Dermis blood vessel endothelial cell (primary cell): ENCODE data around the gene PRKCZ. TPM values are rescaled to one million over a fixed set of nuclear protein-coding genes. Genes with fewer than 3 reads are reported as not detected.
A peak's percentile ranks its signal among the peaks of the same experiment; 100 is the strongest.

Experiments
- DNase-seq: peaks from one replicate; pipeline ENCODE4 v3.0.0; 2010
- total RNA-seq: library from RNA; depleted of rRNA; stranded (reverse); fragments of >200 nt; gene quantifications from 2 replicates; pipeline ENCODE4 v1.2.3, GENCODE V29; 2014

Gene PRKCZ
- total RNA-seq, 1 donor from 2014 or later = 22.8 TPM

DNA sequence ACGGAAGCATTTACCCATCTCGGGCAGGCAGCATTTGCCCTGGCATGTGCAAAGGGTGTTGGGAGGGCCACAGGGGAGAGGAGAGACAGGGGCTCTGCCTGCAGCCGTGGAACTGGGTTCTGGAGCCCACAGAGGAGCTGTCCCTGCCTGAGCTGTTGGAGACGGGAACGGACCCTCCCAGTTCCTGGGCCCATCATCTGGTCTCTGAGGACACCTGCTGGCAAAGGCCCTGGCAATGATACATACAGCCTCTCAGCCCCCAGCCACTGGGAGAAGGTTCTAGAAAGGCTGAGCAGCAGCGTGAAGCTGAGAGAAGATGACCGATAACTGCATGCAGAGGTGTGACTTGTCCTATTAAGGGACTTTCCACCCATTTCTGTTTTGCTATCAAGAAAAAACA, 113.0 kb downstream of the PRKCZ start:
- DNase-seq = peak; percentile 43

DNA sequence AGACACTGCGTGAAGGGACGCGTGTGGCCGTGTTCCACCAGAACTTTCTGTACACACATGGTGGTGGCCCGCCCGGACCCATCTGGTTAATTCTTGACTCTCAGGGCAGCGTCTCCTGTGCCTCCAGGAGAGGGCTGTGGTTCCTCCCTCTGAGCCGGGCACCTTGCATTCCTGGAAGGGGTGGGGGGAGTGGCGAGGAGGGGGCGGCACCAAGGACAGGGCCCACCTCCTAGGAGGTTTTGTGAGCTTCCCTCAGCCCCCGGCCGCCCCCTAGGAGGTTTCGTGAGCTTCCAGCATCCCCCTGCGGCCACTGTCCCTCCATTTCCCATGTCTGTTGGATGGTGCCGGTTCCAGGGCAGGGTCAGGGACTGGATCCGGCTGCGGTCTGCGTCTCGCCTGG, 115.4 kb downstream of the PRKCZ start:
- no peak for DNase-seq

DNA sequence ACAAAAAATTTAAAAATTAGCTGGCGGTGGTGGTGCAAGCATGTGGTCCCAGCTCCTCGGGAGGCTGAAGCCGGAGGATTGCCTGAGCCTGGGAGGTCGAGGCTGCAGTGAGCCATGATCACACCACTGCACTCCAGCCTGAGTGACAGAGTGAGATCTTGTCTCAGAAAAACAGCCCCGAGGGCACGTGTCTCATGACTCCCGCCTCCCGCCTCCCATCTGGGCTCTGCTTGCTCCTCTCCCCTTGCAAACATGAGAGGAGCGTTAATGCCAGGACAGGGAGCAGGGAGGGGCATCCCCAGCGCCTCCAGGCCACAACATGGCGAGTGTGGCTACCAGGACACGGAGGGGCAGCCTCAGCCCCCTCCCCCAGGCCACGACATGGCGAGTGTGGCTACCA, 116.0 kb downstream of the PRKCZ start:
- DNase-seq = no peak

DNA sequence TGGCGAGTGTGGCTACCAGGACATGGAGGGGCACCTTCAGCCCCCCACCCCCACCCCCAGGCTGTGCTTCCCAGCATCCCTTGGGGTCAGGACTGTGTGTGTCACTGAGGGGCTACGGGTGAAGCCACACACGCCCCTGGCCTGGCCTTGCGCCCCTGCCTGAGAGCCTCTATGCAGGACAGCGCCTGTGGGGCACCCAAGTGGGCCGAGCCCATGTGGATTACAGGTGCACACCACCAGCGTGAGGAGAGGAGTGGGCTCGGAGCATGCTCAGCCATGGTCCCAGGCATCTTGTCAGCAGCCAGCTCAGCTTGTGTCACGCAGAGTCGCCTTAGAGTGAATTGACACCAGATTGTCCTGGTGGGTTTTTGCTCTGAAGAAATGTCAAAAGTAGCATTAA, 116.5 kb downstream of the PRKCZ start:
- DNase-seq = no peak

DNA sequence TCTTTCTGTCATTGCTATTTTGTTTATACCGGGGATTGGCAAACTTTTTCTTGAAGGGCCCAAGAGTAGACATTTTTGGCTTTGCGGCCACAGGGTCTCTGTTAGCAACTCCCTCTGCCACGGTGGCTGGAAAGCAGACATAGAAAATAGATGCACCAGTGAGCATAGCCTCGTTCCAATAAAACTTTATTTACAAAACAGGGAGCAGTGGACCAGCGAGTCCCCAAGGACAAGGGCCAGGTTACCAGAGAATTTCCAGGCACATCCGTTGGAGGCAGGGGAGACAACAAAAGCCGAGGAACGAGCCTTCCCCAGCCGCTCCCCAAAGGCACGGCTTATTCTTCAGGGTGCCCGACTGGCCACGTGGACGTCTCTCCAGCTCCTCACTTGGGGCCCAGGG, 117.9 kb downstream of the PRKCZ start:
- no peak for DNase-seq

DNA sequence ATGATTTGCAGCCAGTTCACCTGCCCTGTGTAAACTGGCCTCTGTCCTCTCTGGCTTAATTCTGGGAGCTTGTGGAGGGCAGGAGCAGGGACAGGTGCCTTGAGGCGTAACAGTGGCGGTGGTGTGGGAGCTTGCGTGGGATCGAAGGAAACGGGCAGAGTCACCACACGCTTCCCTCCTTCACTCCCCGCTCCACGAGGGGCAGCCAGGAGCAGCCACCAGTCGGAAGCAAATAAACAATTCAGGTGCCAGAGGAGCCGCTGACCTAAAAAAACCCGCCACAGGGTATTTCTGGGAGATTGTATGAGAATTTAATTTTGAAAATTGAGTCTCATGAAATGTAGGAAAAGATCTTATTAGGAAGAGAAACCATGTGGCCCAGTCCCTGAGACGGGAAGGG, 118.3 kb downstream of the PRKCZ start:
- no peak for DNase-seq

DNA sequence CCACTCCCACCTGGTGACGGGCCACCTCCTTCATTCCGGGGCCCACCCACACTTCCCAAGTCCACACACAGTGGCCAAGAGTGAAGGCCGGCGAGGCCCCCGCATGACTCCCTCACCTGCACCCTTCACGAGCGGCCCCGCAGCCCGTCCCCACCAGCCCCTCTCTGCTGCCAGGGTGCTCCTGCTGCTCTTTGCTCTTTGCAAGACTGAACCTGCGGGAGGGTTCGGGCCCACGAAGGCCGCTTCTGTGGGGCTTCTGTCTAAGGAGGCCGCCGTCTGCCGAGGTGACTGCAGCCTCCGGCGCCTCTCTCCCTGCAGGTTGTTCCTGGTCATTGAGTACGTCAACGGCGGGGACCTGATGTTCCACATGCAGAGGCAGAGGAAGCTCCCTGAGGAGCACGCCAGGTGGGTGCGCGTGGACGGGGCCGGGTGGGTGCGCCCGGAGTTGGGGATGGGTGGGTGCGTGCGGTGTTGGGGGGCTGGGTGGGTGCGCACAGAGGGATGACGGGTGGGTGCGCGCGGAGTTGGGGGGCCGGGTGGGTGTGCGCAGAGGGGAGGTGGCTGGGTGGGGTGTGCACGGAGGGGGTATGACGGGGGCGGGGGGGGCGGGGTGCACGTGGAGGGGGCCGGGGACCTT, 119.1 kb downstream of the PRKCZ start:
- no peak for DNase-seq

DNA sequence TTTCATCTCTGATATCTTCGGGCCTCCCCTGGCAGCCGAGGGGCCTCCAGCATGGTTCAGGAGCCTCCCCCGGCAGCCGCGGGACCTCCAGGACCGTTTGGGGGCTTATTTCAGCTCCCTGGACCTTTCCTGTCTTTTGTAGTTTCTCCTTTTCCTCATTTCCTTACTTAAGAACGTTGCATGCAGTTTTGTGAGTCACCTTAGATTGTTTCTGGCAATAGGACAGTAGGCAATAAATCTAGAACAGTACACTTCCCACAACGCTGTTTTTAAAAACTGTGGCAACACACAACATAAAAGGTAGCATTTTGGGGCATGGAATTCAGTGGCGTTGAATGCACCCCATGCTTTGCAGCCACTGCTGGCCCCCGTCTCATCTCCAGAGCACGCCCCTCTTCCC, 120.0 kb downstream of the PRKCZ start:
- no peak for DNase-seq

DNA sequence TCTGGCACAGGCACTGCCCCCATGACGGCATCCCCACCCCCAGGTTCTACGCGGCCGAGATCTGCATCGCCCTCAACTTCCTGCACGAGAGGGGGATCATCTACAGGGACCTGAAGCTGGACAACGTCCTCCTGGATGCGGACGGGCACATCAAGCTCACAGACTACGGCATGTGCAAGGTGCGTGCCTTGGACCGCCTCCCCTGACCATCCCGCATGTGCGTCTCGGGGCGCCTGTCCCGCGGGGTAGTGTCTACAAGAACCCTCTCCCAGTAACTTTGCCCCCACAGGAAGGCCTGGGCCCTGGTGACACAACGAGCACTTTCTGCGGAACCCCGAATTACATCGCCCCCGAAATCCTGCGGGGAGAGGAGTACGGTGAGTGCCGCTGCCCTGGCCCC, 121.8 kb downstream of the PRKCZ start:
- DNase-seq = no peak

DNA sequence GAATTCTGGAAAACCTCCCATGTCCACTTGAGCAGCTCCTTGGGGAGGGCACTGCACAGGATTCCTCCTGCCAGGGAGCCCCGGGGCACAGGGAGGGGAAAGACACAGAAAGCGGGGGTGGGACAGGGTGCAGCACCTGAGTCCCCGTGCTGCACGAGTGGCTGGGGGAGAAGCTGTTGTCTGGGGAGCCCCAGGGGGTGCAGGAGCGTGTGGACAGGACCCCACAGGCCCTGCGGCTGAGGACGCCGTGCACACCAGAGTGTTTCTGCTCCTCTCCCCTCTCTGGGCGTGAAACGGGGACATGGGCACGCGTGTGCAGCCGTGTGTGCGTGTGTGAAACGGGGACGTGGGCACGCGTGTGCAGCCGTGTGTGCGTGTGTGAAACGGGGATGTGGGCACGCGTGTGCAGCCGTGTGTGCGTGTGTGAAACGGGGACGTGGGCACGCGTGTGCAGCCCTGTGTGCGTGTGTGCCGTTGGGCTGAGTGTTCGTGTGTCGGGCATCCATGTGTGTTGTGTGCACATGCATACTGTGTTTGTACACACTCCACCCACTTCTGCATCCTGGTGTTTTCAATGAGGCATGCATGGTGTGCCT, 122.4 kb downstream of the PRKCZ start:
- DNase-seq = no peak

DNA sequence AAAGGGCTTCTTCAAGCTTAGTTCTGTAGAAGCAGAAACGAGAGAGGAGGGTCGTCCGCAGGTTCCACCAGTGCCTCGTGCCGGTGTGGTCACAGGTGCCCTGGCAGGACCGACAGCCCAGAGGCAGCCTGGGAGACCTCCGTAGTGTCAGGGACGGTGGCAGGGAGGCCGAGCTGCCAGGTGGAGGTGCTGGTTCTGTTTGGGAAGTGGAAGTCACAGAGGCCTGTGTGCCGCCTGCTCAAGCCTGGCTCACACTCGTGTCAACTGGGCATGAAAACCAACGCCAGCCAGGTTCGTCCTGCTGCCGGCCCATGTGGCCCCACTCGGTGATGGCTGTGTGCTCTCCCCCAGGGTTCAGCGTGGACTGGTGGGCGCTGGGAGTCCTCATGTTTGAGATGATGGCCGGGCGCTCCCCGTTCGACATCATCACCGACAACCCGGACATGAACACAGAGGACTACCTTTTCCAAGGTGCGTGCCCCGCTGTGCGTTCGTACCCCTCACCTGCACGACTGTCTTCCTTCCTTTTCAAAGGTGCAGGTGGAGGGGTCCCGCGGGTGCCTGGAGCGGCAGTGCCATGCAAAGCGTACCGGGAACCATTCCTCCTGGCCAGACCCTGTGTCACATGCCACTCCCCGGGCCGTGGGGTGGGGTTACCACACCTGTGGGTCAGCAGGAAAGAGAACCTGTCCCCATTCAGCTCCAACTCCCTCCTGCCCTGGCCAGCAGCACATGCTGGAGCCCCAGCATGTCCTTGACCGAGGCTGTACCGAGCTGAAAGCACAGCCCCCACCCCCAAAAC, 123.5 kb downstream of the PRKCZ start:
- DNase-seq = no peak

DNA sequence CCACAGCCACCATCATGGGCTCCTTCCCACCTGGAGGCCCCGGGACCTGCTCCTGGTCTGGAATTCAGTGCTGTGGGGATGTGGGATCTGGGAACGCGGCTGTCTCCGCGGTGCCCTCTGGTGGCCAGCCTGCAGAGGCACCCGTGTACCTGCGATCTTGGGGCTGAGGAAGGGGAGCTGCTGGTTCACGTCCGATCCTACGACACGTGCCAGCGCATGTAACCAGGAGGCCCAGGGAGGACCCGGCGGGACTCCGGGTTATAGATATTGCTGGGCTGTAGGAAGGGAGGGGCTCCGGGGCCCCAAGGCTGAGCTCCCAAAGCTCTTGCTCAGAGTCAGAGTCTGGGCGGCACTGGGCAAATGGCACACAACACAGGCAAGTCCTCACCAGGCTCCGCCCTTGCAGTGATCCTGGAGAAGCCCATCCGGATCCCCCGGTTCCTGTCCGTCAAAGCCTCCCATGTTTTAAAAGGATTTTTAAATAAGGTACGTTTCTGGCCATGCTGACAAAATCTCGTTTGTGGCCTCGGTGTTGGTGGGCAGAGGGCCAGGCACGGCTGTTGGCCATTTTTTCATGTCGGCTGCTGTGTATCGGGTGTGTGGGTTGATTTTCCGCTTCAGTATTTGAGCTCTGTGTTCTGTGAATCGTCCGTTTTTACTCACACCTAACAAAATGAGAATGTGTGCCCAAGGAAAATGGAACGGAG, 124.3 kb downstream of the PRKCZ start:
- DNase-seq = peak; percentile 79

DNA sequence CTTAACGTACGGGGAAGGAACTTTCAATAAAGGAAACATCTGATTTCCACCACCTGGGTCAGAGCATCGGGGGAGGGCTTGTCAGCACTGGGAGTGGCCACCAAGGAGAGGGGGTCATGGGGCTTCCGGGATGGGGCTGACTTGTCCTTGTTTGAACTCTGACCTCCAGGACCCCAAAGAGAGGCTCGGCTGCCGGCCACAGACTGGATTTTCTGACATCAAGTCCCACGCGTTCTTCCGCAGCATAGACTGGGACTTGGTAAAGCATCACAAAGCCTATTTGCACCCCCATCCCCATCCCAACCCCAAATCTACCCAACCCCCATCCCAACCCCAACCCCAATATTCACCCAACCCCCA, 124.8 kb downstream of the PRKCZ start:
- DNase-seq = no peak

DNA sequence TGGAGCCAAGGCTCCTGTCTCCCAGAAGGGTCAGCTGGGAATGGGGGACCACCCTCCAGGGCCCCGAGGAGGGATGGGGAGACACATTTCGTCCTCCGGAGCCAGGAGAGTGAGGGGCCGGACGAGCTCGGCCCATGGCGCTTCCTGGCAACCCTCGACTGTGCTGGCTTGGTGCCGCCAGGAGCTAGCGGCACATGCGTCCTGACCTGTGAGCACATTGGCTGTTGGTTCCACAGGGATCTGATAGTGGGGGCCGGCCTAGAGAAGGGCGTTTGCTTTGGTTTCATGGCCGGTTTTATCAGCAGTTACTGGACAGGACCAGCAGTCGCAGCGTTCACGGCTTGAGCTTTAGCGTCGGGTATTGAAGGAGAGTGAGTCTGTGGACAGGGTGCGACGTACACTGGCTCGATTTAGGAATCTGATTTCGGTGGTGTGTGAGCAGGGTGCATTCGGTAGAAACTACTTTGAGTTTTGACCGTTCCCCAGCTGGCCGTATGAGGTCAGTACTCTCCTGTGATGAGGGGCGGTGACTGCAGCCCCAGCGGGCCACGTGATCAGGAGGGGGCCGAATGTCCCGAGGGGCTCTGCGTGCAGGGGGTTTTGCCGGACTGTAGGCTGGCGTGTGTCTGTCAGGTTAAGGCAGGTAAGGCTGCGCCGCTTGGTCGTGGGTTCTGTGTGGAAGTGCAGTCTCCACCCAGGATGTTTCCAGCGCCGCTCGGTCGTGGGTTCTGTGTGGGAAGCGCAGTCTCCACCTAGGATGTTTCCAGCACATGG, 125.7 kb downstream of the PRKCZ start:
- no peak for DNase-seq

DNA sequence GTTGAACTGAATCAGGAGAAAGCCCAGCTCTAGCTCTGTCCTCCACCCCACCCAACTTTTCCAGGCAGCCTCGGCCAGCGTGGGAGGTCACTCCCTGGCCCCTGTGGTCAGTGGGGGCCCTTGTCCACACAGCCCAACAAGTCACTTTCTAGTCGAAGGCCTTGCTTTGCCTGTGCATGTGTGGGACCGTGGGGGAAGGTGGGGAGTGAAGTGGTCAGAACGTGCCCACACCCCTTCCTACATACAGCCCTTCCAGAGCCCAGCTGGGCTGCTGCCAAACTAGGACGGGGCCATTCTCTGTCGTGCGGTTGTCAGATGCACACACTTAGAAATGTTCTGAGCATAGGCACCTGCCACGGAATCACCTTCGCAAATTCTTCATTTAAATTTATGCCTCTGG, 126.4 kb downstream of the PRKCZ start:
- DNase-seq = no peak

DNA sequence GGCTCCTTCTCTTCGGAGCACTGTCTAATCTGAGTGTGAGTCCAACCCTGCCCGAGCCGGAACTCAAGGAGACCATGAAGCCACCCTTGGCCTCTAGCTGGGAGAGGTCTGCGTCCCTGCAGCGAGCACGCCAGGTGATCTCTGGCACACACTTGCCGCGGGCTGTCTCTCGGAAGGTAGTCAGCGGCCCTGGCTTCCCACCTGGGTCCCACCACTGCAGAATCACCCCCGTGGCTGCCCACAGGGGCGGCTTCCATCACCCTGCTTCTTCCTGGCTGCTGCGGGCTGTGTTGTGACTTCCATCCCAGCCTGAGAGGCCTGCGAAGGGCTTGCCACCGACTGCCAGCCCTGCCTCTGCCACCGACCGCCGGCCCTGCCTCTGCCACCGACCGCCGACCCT, 127.3 kb downstream of the PRKCZ start:
- no peak for DNase-seq

DNA sequence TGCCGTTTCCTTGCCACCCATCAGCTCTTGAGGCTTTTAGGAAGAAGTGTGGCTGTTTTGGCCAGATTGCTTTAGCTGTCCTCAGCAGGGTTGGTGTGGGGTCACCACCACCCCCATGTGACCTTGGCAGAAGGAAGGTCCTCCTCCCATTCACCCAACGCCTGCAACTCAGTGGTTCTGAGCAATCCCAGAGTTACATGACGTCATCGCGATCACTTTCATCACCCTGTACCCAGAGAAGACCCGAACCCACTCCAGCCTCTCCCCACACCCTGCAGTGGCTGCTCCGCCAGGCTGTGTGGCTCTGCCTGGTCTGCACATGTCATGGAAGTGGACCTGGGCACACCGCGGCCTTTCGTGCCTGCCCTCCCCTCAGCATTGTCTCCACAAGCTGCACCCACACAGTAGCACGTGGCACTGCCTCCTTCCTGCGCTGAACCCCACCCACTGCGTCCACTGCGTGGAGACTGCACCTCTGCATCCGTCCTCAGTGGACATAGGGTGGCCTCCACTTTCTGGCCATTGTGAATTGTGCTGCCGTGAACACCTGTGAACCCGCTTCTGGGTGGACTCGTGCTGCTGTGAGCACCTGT, 127.8 kb downstream of the PRKCZ start:
- DNase-seq = no peak

DNA sequence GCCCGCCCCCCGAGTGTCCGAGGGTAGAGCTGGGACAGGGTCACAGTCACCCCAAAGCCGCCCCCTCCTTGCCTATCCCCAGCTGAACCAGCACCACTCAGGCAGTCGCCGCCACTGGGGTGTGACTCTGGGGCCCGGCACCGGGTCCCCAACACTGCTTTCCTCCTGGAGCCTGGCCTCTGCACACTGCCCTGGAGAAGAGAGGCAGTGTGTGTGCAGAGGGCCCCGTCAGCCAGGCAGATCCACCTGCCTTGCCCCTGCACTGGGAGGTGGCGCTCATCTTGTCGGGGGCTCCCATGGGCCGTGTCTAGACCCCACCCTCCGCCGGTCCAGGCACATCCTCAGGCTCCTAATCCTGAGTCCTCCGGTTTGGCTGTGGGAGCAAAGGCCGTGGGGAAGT, 128.7 kb downstream of the PRKCZ start:
- DNase-seq = no peak

DNA sequence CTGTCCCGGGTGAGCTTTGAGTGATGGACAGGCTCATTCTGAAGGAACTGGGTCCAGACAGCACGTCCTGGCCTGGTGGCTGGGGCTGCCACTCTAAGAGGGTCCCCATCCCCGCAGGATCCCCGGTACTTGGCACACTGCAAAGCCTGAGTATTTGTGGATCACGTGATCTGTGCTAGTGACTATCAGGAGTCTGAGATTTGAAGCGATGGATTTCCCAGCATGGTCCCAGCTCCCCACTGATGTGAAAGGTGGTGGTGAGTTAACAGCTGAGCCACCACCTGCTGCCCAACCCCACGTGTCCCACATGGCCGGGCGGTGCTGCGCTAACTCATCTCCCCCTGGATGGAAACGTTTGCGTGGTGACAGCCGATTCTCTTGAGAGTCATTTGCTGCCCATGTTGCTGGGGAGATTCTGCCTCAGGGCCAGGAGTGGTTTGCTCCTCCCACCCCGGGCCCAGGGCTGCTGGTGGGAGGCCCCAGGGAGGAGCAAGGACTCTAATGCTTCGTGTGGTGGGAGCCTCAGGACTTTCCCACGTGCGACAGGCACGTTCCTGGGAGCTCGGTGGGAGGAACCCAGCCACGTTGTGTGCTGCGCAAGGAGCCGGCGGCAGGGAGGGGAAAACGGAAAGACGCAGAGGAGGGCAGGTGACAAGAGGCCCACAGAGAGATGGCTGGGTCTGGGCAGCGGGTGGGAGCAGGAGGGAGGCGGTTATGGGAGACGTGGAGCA, 129.2 kb downstream of the PRKCZ start:
- no peak for DNase-seq

DNA sequence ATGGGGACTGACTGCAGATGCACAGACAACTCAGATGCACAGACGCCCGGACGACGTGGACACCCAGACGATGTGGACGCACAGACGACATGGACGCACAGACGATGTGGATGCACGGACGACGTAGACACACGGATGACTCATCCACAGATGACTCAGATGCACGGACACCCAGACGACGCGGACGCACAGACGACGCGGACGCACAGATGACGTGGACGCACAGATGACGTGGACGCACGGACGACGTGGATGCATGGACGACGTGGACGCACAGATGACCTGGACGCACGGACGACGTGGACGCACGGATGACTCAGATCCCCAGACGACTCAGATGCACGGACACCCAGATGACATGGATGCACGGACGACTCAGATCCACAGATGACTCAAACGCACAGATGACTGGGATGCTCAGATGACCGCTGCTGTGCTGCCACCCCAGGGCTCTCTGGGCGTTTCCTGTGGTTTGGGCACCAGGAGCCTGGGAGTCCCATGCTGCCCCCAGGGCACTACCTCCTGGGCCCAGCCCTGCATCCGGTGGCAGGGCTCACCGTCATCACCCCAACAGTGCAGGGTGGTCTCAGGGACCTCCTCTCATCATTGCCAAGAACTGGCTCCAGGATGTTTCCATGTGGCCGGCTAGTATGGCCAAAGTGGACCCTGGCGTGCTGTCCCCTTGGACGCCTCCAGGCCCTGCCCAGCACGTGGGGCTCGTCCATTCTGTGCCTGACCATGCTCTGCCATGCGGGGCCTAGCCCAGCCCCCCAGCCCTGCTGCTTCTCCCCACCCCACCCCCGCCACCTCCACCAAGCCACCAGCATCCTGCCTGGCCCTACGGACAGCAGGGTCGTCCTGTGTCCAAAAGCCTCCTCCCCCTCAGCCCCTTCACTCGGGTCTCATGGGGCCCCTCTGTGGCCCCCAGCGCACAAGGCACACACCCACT, 130.4 kb downstream of the PRKCZ start:
- no peak for DNase-seq

DNA sequence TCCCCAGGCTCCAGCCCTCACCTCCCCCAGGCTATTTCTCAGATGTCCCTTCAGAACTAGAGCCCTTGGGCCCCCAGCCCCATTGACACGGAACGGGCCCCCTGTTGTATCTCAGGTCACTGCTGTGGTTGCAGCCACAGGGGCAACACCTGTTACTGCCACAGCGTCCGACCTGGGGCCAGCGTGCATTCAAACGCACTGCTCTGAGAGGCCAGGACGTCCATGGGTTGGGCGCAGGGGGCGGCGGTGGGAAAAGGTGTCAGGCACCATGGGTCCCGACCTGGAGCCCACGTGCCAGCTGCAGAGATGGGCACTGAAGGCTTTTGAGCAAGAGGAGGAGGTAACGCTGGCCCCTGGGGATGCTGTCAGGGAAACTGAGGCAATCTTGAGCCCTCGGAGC, 131.1 kb downstream of the PRKCZ start:
- DNase-seq = no peak
